Activated B cell treated with CpG ODN at 0.5 μM for 24 hours (primary cell): ENCODE data around the gene NOL4L. TPM values are rescaled to one million over a fixed set of nuclear protein-coding genes. Genes with fewer than 3 reads are reported as not detected.

Source experiments
- ATAC-seq: fragments of 200-7000 bp; cut with Tn5 transposase; one replicate; pipeline ENCODE4 v1.10.0; 2021; ENCODE audit warnings: low read depth, mild to moderate bottlenecking, moderate library complexity
- CTCF ChIA-PET: fragments of 350-600 bp; sonication (Branson Sonifier 250); formaldehyde crosslinking; loops from one replicate; lab custom pipeline; 2021; ENCODE audit warnings: antibody characterized with exemption; lab: Charles Lee
- POLR2A ChIA-PET: fragments of 350-600 bp; sonication (Branson Sonifier 250); formaldehyde crosslinking; loops from one replicate; lab custom pipeline; 2021; ENCODE audit warnings: antibody characterized with exemption; lab: Charles Lee
- DNase-seq: peaks from one replicate; pipeline ENCODE4 v3.0.0; 2022
- H3K27ac Mint-ChIP-seq: one replicate; pipeline ENCODE4 v1.8.0; 2020; ENCODE audit warnings: mixed read lengths
- H3K27me3 Mint-ChIP-seq: one replicate; pipeline ENCODE4 v1.8.0; 2021; ENCODE audit warnings: mixed read lengths
- H3K36me3 Mint-ChIP-seq: one replicate; pipeline ENCODE4 v1.8.0; 2021; ENCODE audit warnings: low read depth, mixed read lengths
- H3K4me1 Mint-ChIP-seq: one replicate; pipeline ENCODE4 v1.8.0; 2021; ENCODE audit warnings: mixed read lengths
- H3K4me3 Mint-ChIP-seq: one replicate; pipeline ENCODE4 v1.8.0; 2020; ENCODE audit warnings: mild to moderate bottlenecking, mixed read lengths
- H3K9me3 Mint-ChIP-seq: one replicate; pipeline ENCODE4 v1.8.0; 2020; ENCODE audit warnings: mixed read lengths
- intact Hi-C: fragments of 100-400 bp; cut with micrococcal nuclease; formaldehyde crosslinking; loops from one replicate; pipeline ENCODE4 v1.15.1; 2024
- total RNA-seq: library from RNA; stranded (reverse); gene quantifications from 2 replicates; pipeline ENCODE4 v1.2.3, GENCODE V29; 2022
- TF ChIP-seq, protein P1 (sequence below): fragments of 200-600 bp; IDR thresholded peaks from one replicate; pipeline ENCODE4 v1.8.0; 2022; ENCODE audit warnings: antibody characterized with exemption, mild to moderate bottlenecking

The NOL4L gene, protein sequence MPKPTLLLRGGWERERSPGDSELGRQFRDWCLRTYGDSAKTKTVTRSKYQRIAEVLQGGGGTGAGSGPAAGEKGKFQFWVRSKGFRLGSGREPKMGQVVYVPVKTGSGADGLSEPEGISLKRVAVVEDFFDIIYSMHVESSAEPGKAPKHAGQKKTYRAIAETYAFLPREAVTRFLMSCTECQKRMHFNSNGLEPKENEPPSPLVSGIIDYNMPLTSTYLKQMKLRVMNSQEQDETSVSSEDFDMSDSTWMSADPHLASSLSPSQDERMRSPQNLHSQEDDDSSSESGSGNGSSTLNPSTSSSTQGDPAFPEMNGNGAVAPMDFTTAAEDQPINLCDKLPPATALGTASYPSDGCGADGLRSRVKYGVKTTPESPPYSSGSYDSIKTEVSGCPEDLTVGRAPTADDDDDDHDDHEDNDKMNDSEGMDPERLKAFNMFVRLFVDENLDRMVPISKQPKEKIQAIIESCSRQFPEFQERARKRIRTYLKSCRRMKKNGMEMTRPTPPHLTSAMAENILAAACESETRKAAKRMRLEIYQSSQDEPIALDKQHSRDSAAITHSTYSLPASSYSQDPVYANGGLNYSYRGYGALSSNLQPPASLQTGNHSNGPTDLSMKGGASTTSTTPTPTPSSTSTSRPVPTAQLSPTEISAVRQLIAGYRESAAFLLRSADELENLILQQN
- total RNA-seq, result 4.3 and 4.7 TPM in 2 replicates

DNA sequence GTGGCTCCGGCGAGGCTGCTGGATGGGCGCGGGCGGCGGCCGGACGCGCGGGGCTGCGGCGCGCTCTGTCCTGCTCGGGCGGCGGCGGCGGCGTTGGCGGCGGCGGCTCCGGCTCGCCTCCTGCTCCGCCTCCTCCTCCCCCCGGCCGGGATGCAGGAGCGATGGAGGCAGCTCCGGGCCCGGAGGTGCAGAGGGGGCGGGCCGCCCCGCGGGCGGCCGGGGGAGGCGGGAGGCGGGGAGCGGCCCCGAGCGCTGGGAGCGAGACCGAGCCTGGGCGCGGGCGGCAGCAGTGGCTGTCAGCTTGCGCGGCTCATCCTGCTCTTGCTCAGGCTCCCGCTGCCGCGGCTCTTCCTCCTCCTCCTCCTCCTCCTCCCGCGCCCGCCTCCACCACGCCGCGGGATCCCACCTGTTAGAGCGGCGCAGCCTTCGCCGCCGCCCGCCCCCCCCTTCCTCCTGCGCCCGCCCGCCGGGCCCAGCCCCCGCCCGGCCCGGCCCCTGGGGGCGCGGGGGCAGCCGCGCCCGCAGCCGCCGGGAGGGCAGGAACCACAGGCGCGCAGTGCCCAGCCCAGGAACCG, at the start of gene NOL4L:
Gene NOL4L, minus strand, starts transcription at position 323 of the 575 bp plus-strand sequence. CDS start 443 bp downstream, outside the sequence.
- Mint-ChIP-seq H3K27me3 (peaks cover 5% of the 10 kb centered on the region), H3K9me3 (no peaks in the 10 kb centered on the region), H3K36me3 (no peaks in the 10 kb centered on the region), H3K4me1 (peaks cover 30% of the 10 kb centered on the region), H3K27ac (no peak within 1 kb of the TSS), H3K4me3 (peak within 1 kb of the TSS; percentile 87)
- ATAC-seq (peak; percentile 19), DNase-seq (peak; percentile 31)
- TF ChIP-seq, protein P1, sequence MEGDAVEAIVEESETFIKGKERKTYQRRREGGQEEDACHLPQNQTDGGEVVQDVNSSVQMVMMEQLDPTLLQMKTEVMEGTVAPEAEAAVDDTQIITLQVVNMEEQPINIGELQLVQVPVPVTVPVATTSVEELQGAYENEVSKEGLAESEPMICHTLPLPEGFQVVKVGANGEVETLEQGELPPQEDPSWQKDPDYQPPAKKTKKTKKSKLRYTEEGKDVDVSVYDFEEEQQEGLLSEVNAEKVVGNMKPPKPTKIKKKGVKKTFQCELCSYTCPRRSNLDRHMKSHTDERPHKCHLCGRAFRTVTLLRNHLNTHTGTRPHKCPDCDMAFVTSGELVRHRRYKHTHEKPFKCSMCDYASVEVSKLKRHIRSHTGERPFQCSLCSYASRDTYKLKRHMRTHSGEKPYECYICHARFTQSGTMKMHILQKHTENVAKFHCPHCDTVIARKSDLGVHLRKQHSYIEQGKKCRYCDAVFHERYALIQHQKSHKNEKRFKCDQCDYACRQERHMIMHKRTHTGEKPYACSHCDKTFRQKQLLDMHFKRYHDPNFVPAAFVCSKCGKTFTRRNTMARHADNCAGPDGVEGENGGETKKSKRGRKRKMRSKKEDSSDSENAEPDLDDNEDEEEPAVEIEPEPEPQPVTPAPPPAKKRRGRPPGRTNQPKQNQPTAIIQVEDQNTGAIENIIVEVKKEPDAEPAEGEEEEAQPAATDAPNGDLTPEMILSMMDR, result no peak
- ChIA-PET POLR2A (interaction anchor here (0.5 to 0.6 kb wide), 2 partner anchors 59 to 901 kb away, joined by 3 read pairs; no protein-coding TSS in a partner anchor), CTCF (no interaction called here)
- intact Hi-C loops, result no loop called here

DNA sequence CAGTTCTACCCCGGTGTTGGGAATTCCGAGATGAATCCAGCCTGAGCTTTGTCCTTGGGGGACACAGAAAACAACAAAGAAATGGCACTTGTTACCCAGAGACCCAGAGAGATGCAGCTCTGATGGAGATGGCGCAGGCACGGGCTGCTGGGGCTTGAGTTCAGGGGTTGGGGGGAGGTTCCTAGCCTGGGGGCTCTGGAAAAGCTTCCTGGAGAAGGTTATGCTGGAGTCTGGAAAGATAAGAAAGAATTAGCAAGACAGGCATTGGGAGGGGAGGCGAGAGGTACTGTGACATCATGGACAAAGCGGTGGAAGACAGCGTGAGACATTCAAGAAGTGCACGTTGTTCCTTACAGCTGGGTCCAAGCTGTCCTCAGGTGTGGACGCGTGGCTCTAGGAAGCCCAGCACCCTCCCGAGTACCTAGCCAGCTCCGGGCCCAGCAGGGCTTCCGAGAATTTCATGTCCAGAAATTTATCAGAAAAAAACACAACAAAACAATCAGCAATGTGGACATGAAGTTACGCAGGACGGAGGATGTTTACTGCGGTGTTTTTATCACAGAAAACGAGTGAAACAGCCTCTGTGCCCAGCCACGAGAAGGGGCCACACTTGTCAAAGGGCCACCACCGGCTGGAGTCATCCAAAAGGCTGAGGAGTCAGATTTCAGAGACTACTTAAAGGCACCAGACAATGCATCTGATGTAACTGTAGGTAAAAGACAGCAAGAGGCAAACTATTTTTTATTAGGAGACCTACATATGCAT, 49.1 kb upstream of the NOL4L start:
- Mint-ChIP-seq H3K4me1 (no peaks in the 10 kb centered on the region), H3K9me3 (no peaks in the 10 kb centered on the region), H3K4me3 (no peak overlapping the region), H3K27ac (no peak overlapping the region), H3K36me3 (no peaks in the 10 kb centered on the region), H3K27me3 (peaks cover 7% of the 10 kb centered on the region)
- ATAC-seq (no peak), DNase-seq (no peak)
- TF ChIP-seq, protein P1, result no peak
- CTCF ChIA-PET, result no interaction called here
- POLR2A ChIA-PET, result interaction anchor here (0.5 kb wide), 1 partner anchor 41 kb away, joined by 3 read pairs; no protein-coding TSS in a partner anchor
- intact Hi-C loops, result no loop called here

DNA sequence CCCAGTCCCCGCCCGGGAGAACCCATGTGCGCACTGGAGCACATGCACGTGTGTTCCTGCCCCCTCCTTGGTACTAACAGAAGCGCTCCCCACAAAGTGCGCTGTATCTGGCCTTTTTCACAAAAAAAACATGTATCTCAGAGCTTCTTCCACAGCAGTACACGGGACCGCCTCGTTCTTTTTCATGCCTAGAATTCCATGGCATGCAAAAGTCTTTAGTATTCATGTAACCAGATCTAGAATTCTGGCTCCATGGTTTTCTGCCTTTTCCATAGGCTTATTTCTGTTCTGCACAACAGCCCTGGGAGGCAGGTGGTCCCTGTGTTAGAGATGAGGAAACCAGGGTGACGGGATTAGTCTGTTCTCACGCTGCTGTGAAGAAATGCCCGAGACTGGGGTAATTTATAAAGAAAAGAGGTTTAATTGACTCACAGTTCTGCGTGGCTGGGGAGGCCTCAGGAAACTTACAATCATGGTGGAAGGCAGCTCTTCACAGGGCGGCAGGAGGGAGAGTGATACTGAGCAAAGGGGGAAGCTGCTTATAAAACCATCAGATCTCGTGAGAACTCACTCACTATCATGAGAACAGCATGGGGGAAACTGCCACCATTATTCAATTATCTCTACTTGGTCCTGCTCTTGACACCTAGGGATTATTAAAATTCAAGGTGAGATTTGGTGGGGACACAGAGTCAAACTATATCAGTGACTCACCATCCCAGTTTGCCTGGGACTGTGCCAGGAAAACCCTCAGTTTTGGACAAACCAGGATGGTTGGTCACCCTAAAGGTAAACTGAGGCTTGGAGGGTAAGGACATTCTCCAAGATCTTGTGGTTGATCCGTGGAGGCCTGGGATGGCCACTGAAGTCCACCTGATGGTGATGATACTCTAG, 47.6 kb upstream of the NOL4L start:
- CTCF ChIA-PET, result no interaction called here
- peaks cover 7% of the 10 kb centered on the region for H3K4me1 Mint-ChIP-seq
- no peaks in the 10 kb centered on the region for H3K9me3 Mint-ChIP-seq
- POLR2A ChIA-PET, result no interaction called here
- no peak overlapping the region for H3K27ac Mint-ChIP-seq
- no peak for DNase-seq
- intact Hi-C loops, result no loop called here
- TF ChIP-seq, protein P1, result no peak
- peaks cover 6% of the 10 kb centered on the region for H3K27me3 Mint-ChIP-seq
- no peak for ATAC-seq
- no peak overlapping the region for H3K4me3 Mint-ChIP-seq
- no peaks in the 10 kb centered on the region for H3K36me3 Mint-ChIP-seq

DNA sequence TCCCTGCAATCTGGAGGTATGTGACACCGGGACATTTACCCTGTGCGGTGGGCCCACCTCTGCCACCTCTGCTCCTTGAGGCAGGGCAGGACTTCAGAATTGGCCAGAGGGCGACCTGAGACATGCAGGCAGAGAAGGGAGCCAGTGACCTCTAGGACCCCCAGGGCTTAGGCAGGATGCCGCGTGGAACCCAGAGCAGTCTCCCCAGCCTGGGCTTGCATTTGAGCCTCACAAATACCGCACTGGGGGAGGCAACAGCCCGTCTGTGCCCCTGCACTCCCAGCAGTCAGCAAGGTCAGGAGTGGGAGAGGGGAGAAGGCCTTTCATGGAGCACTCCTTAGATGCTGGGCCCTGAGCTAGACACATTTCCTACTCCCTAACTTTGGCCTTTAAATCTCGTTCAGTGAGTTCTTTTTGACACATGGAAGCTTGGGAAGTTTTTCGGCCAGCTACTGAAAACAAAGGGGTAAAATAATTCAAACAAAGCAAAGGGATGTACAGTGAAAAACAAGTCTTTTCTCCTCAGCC, 46.9 kb upstream of the NOL4L start:
- intact Hi-C loops, result no loop called here
- Mint-ChIP-seq H3K27ac (no peak overlapping the region), H3K4me3 (no peak overlapping the region), H3K4me1 (peaks cover 11% of the 10 kb centered on the region), H3K9me3 (no peaks in the 10 kb centered on the region), H3K36me3 (no peaks in the 10 kb centered on the region), H3K27me3 (peaks cover 6% of the 10 kb centered on the region)
- TF ChIP-seq, protein P1, result no peak
- DNase-seq (no peak), ATAC-seq (no peak)
- ChIA-PET POLR2A (interaction anchor here (0.7 kb wide), 1 partner anchor 12 kb away, joined by 4 read pairs; no protein-coding TSS in a partner anchor), CTCF (no interaction called here)
